Ammon's horn (tissue), 1 donor: ENCODE data around the gene IDS.
"Not testable (repeated sequence)": the region's sequence is repeated elsewhere in the genome, so short reads cannot be mapped to it uniquely, and the experiment has no call there.

Source experiments
- DNase-seq: peaks from one replicate; pipeline ENCODE4 v3.0.0-alpha.2; 2016; ENCODE audit warnings: low spot score

The IDS gene

GRCh38 chrX:149526318-149527033, 21.4 kb upstream of the IDS start:
- not testable (repeated sequence) for DNase-seq

- DNase-seq, result not testable (repeated sequence)
Measured at GRCh38 chrX:149525903-149526302, 20.8 kb upstream of the IDS start.

GRCh38 chrX:149525389-149525788, 20.3 kb upstream of the IDS start:
- DNase-seq, result peak; percentile 22

- no peak for DNase-seq
Measured at GRCh38 chrX:149522916-149523315, 17.8 kb upstream of the IDS start.

GRCh38 chrX:149521438-149521837, 16.3 kb upstream of the IDS start:
- DNase-seq, result no peak

- DNase-seq, result not testable (repeated sequence)
Measured at GRCh38 chrX:149520636-149521277, 15.7 kb upstream of the IDS start.

GRCh38 chrX:149518236-149518635, 13.1 kb upstream of the IDS start:
- no peak for DNase-seq

GRCh38 chrX:149517308-149517707, 12.2 kb upstream of the IDS start:
- DNase-seq, result no peak

- no peak for DNase-seq
Measured at GRCh38 chrX:149516604-149517003, 11.5 kb upstream of the IDS start.

- DNase-seq, result no peak
Measured at GRCh38 chrX:149515954-149516602, 11.0 kb upstream of the IDS start.

- no peak for DNase-seq
Measured at GRCh38 chrX:149513825-149514428, 8.8 kb upstream of the IDS start.

GRCh38 chrX:149512225-149512885, 7.2 kb upstream of the IDS start:
- DNase-seq, result peak; percentile 68

GRCh38 chrX:149511081-149511480, 6.0 kb upstream of the IDS start:
- DNase-seq, result no peak

- DNase-seq, result no peak
Measured at GRCh38 chrX:149510386-149510785, 5.3 kb upstream of the IDS start.

- no peak for DNase-seq
Measured at GRCh38 chrX:149508467-149508866, 3.4 kb upstream of the IDS start.

GRCh38 chrX:149506349-149506748, 1.2 kb upstream of the IDS start:
- no peak for DNase-seq

GRCh38 chrX:149505671-149506070, 565 bp upstream of the IDS start:
- DNase-seq, result no peak

- DNase-seq, result peak; percentile 28
Measured at GRCh38 chrX:149504226-149504914, 736 bp downstream of the IDS start.

GRCh38 chrX:149503446-149503845, 1.7 kb downstream of the IDS start:
- peak; percentile 9 for DNase-seq

GRCh38 chrX:149502923-149503322, 2.2 kb downstream of the IDS start:
- DNase-seq, result not testable (repeated sequence)

- no peak for DNase-seq
Measured at GRCh38 chrX:149499766-149500165, 5.3 kb downstream of the IDS start.

- DNase-seq, result no peak
Measured at GRCh38 chrX:149498767-149499166, 6.3 kb downstream of the IDS start.
